OCI-M1 (cell line): ENCODE data around the gene ABHD13.
"Not testable (repeated sequence)": the region's sequence is repeated elsewhere in the genome, so short reads cannot be mapped to it uniquely, and the experiment has no call there.

Experiments used
- DNase-seq: peaks from one replicate; lab custom pipeline; 2025; lab: John Stamatoyannopoulos, UW

Gene ABHD13

GRCh38 chr13:108218044-108218974, at the start of gene ABHD13:
Gene ABHD13, plus strand, starts transcription at chr13:108218392. Its CDS starts 10,827 bp downstream, at chr13:108229219.
- DNase-seq = peak; percentile 98

- no peak for DNase-seq
Measured at GRCh38 chr13:108168929-108169328, 49.3 kb upstream of the ABHD13 start.

GRCh38 chr13:108176685-108177274, 41.4 kb upstream of the ABHD13 start:
- peak; percentile 77 for DNase-seq

GRCh38 chr13:108178078-108178477, 40.1 kb upstream of the ABHD13 start:
- DNase-seq = no peak

- DNase-seq = no peak
Measured at GRCh38 chr13:108182652-108183051, 35.5 kb upstream of the ABHD13 start.

- DNase-seq = no peak
Measured at GRCh38 chr13:108185223-108185622, 33.0 kb upstream of the ABHD13 start.

GRCh38 chr13:108188260-108188659, 29.9 kb upstream of the ABHD13 start:
- no peak for DNase-seq

- DNase-seq = no peak
Measured at GRCh38 chr13:108190897-108191296, 27.3 kb upstream of the ABHD13 start.

GRCh38 chr13:108193806-108194205, 24.4 kb upstream of the ABHD13 start:
- no peak for DNase-seq

GRCh38 chr13:108194435-108194936, 23.7 kb upstream of the ABHD13 start:
- DNase-seq = no peak

GRCh38 chr13:108195146-108195545, 23.0 kb upstream of the ABHD13 start:
- DNase-seq = peak; percentile 36

GRCh38 chr13:108195861-108196260, 22.3 kb upstream of the ABHD13 start:
- DNase-seq = no peak

- DNase-seq = no peak
Measured at GRCh38 chr13:108200781-108201398, 17.3 kb upstream of the ABHD13 start.

GRCh38 chr13:108210551-108210950, 7.6 kb upstream of the ABHD13 start:
- DNase-seq = no peak

GRCh38 chr13:108212886-108213285, 5.3 kb upstream of the ABHD13 start:
- no peak for DNase-seq

GRCh38 chr13:108213946-108214345, 4.2 kb upstream of the ABHD13 start:
- DNase-seq = no peak

GRCh38 chr13:108214441-108215271, 3.5 kb upstream of the ABHD13 start:
- DNase-seq = no peak

GRCh38 chr13:108215436-108215835, 2.8 kb upstream of the ABHD13 start, which contains the start of gene LIG4:
Gene LIG4, minus strand, starts transcription at chr13:108215536. Its CDS starts 4,268 bp downstream, at chr13:108211268.
- DNase-seq = peak; percentile 95

GRCh38 chr13:108217307-108218043, 717 bp upstream of the ABHD13 start:
- DNase-seq = not testable (repeated sequence)

- peak; percentile 39 for DNase-seq
Measured at GRCh38 chr13:108220041-108220440, 1.8 kb downstream of the ABHD13 start.
